ACC112 (cell line): ENCODE results near the gene FBXL19.
A peak's percentile ranks its signal among the peaks of the same experiment; 100 is the strongest.

Experiments used
- H2AFZ ChIP-seq: fragments of 200-600 bp; sonication (generic); one replicate; pipeline ENCODE4 v1.6.0; 2017; ENCODE audit warnings: antibody characterized with exemption, low read length; ENCODE audit not compliant: unreplicated experiment
- H3K27ac ChIP-seq: fragments of 200-600 bp; sonication (generic); 2 replicates; pipeline ENCODE4 v1.5.1; 2014; ENCODE audit warnings: low read depth, mild to moderate bottlenecking, antibody characterized with exemption, low read length, moderate library complexity
- H3K27me3 ChIP-seq: fragments of 200-600 bp; sonication (generic); 2 replicates; pipeline ENCODE4 v1.6.1; 2014; ENCODE audit warnings: mild to moderate bottlenecking, antibody characterized with exemption, low read length, moderate library complexity, mixed read lengths; ENCODE audit not compliant: insufficient read depth
- H3K36me3 ChIP-seq: fragments of 200-600 bp; sonication (generic); 2 replicates; pipeline ENCODE4 v1.6.1; 2016; ENCODE audit warnings: mild to moderate bottlenecking, antibody characterized with exemption, low read length, moderate library complexity, mixed read lengths; ENCODE audit not compliant: insufficient read depth
- H3K4me1 ChIP-seq: fragments of 200-600 bp; sonication (generic); one replicate; pipeline ENCODE4 v1.6.1; 2016; ENCODE audit warnings: low read length, mixed read lengths; ENCODE audit not compliant: insufficient read depth, unreplicated experiment, control insufficient read depth
- H3K4me3 ChIP-seq: fragments of 200-600 bp; sonication (generic); 2 replicates; pipeline ENCODE4 v1.5.1; 2014; ENCODE audit warnings: mild to moderate bottlenecking, low read depth, low read length
- H3K79me2 ChIP-seq: fragments of 200-600 bp; sonication (generic); one replicate; pipeline ENCODE4 v1.6.0; 2016; ENCODE audit warnings: low read length; ENCODE audit not compliant: control insufficient read depth, unreplicated experiment, insufficient read depth

FBXL19 gene

GRCh38 chr16:30924076-30924912 is 922 bp downstream of the FBXL19 start:
- Histone ChIP-seq H3K79me2 (no peaks in the 10 kb centered on the region), H2AFZ (no peak overlapping the region), H3K36me3 (no peaks in the 10 kb centered on the region), H3K4me1 (no peaks in the 10 kb centered on the region), H3K27ac (no peak overlapping the region), H3K27me3 (no peaks in the 10 kb centered on the region), H3K4me3 (peak overlapping the region; percentile 91)

GRCh38 chr16:30924913-30925631 is 1.7 kb downstream of the FBXL19 start:
- no peaks in the 10 kb centered on the region for H3K4me1 ChIP-seq
- no peaks in the 10 kb centered on the region for H3K27me3 ChIP-seq
- no peak overlapping the region for H2AFZ ChIP-seq
- H3K27ac ChIP-seq = no peak overlapping the region
- peak overlapping the region; percentile 91 for H3K4me3 ChIP-seq
- no peaks in the 10 kb centered on the region for H3K79me2 ChIP-seq
- H3K36me3 ChIP-seq = no peaks in the 10 kb centered on the region

- Histone ChIP-seq H3K27ac (no peak overlapping the region), H3K27me3 (no peaks in the 10 kb centered on the region), H3K4me1 (no peaks in the 10 kb centered on the region), H3K36me3 (no peaks in the 10 kb centered on the region), H2AFZ (no peak overlapping the region), H3K79me2 (no peaks in the 10 kb centered on the region), H3K4me3 (0 out of 2 replicates have a peak overlapping the region, but pooled peaks have one; percentile 91)
Measured at GRCh38 chr16:30925632-30925987, 2.2 kb downstream of the FBXL19 start.

GRCh38 chr16:30925995-30926811 is 2.8 kb downstream of the FBXL19 start:
- Histone ChIP-seq H2AFZ (no peak overlapping the region), H3K27me3 (no peaks in the 10 kb centered on the region), H3K4me1 (no peaks in the 10 kb centered on the region), H3K4me3 (no peak overlapping the region), H3K79me2 (no peaks in the 10 kb centered on the region), H3K27ac (no peak overlapping the region), H3K36me3 (no peaks in the 10 kb centered on the region)

- H3K4me3 ChIP-seq = no peak overlapping the region
- H3K79me2 ChIP-seq = no peaks in the 10 kb centered on the region
- H3K27me3 ChIP-seq = no peaks in the 10 kb centered on the region
- no peak overlapping the region for H2AFZ ChIP-seq
- H3K27ac ChIP-seq = no peak overlapping the region
- no peaks in the 10 kb centered on the region for H3K36me3 ChIP-seq
- no peaks in the 10 kb centered on the region for H3K4me1 ChIP-seq
Measured at GRCh38 chr16:30926937-30927788, 3.8 kb downstream of the FBXL19 start.

GRCh38 chr16:30927789-30928378 is 4.5 kb downstream of the FBXL19 start:
- H3K36me3 ChIP-seq = no peaks in the 10 kb centered on the region
- no peaks in the 10 kb centered on the region for H3K79me2 ChIP-seq
- H3K27me3 ChIP-seq = no peaks in the 10 kb centered on the region
- H3K4me3 ChIP-seq = no peak overlapping the region
- no peaks in the 10 kb centered on the region for H3K4me1 ChIP-seq
- H2AFZ ChIP-seq = no peak overlapping the region
- no peak overlapping the region for H3K27ac ChIP-seq

GRCh38 chr16:30928390-30928789 is 5.0 kb downstream of the FBXL19 start:
- Histone ChIP-seq H2AFZ (no peak overlapping the region), H3K4me1 (no peaks in the 10 kb centered on the region), H3K36me3 (no peaks in the 10 kb centered on the region), H3K27me3 (no peaks in the 10 kb centered on the region), H3K4me3 (no peak overlapping the region), H3K79me2 (no peaks in the 10 kb centered on the region), H3K27ac (no peak overlapping the region)

GRCh38 chr16:30929167-30929566 is 5.8 kb downstream of the FBXL19 start:
- Histone ChIP-seq H3K36me3 (no peaks in the 10 kb centered on the region), H3K27me3 (no peaks in the 10 kb centered on the region), H3K4me3 (no peak overlapping the region), H3K4me1 (no peaks in the 10 kb centered on the region), H3K27ac (no peak overlapping the region), H3K79me2 (no peaks in the 10 kb centered on the region), H2AFZ (no peak overlapping the region)

- H3K36me3 ChIP-seq = no peaks in the 10 kb centered on the region
Measured at GRCh38 chr16:30930160-30930571, 6.8 kb downstream of the FBXL19 start.

More at GRCh38 chr16:30930160-30930571, 6.8 kb downstream of the FBXL19 start:
- Histone ChIP-seq H3K27me3 (no peaks in the 10 kb centered on the region), H3K27ac (no peak overlapping the region), H3K4me3 (no peak overlapping the region), H3K4me1 (no peaks in the 10 kb centered on the region), H3K79me2 (no peaks in the 10 kb centered on the region), H2AFZ (no peak overlapping the region)
